DND-41 (cell line): ENCODE measurements around the gene MAP2K1.

Source experiments
- CTCF ChIP-seq: IDR thresholded peaks from 2 replicates; pipeline ENCODE4 v1.5.1; 2012; ENCODE audit warnings: borderline replicate concordance, low read length, moderate library complexity, mild to moderate bottlenecking; ENCODE audit not compliant: poor library complexity, severe bottlenecking; ENCODE audit errors: extremely low read depth
- EZH2 ChIP-seq: IDR thresholded peaks from 3 replicates; pipeline ENCODE4 v1.6.1; 2012; ENCODE audit warnings: borderline replicate concordance, low read depth, mild to moderate bottlenecking, moderate library complexity, low read length, inconsistent platforms; ENCODE audit not compliant: severe bottlenecking

- TF ChIP-seq CTCF (no peak), EZH2 (no peak)
Observed at GRCh38 chr15:66462627-66463026, 75.9 kb downstream of the MAP2K1 start.
